Stimulated activated CD8-positive, alpha-beta memory T cell treated with anti-CD3 and anti-CD28 coated beads, Interleukin-15, amount 100 ng/mL, for 24 hours (primary cell): ENCODE data around the gene RAB8B.
"Not testable (repeated sequence)": the region's sequence is repeated elsewhere in the genome, so short reads cannot be mapped to it uniquely, and the experiment has no call there.

ENCODE experiments used
- DNase-seq: peaks from one replicate; pipeline ENCODE4 v3.0.0-alpha.2; 2020; ENCODE audit warnings: low read depth

RAB8B gene

DNA sequence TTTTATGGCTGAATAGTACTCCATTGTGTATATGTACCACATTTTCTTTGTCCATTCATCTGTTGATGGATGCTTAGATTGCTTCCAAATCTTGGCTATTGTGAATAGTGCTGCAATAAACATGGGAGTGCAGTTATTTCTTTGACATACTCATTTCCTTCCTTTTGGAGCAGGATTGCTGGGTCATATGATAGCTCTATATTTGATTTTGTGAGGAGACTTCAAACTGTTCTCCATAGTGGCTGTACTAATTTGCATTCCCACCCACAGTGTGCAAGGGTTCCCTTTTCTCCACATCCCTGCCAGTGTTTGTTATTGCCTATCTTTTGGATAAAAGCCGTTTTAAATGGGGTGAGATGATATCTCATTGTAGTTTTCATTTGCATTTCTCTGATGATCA, 47.7 kb downstream of the RAB8B start:
- not testable (repeated sequence) for DNase-seq

GRCh38 chr15:63238171-63238570, 48.8 kb downstream of the RAB8B start:
- no peak for DNase-seq

GRCh38 chr15:63238796-63239195, 49.4 kb downstream of the RAB8B start:
- no peak for DNase-seq

DNA sequence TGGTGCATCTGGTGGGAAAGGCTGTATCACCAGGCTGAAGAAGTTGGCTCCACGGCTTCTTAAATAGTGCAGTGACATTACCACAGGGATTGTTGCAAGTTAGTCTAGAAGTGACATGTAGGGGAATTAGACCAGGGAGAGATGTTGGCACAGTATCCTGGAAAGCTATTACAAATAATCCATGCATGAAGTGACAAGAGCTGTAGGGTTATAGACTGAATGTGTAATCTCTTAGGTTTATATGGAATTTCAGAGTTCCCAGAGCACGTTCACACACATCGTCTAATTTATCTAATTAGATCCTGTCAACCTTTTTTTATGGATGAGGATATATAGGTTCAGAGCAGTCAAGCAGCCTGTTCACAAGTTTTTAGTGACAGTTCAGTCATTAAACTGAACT, 50.7 kb downstream of the RAB8B start:
- no peak for DNase-seq

GRCh38 chr15:63241316-63241715, 51.9 kb downstream of the RAB8B start:
- DNase-seq: no peak

DNA sequence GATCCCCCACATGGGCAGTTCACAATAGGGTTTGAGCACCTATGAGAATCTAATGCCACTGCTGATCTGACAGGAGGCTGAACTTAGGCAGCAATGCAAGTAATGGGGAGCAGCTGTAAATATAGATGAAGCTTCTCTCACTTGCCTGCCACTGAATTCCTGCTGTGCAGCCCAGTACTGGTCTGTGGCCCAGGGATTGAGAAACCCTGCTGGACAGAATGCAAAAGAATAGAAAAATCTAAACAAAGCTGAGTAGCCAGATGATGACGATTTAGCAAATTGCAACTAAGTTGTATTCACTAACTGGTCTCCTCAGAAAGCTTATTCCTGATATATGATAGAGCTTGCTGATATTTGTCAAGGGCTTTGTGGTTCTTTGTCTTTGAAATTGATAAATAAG, 53.7 kb downstream of the RAB8B start:
- no peak for DNase-seq

DNA sequence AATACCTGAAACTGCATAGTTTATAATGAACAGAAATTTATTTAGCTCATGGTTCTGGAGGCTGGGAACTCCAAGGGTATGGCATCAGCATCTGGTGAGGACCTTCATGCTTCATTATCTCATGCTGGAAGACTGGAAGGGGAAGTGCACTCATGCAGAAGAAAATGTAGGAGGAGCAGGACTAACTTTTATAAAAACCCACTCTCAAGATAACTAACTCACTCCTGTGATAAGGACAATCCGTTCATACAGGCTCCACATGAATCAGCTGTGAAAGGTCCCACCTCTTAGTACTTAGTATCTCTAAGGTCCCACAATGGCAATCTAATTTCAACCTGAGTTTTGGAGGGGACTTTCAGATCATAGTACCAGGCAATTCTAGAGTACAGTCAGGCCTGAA, 54.4 kb downstream of the RAB8B start:
- DNase-seq: no peak

DNA sequence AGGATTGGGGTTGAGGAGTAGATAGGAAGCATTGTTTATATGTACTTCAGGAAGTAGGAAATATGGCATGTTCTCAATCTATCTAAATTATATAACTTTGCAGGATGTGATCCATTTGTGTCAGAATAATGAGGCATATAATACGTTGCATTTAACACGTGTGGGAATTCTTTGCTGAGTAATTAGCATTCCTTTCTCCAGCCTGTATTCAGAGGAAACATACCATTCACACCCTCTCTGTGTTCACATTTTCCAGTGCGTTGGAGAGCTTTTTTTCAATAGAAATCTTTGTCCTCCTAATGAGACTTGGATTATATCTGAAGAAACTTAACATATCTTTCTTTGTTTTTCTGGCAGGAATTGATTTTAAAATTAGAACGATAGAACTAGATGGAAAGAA, 55.0 kb downstream of the RAB8B start:
- no peak for DNase-seq

GRCh38 chr15:63244976-63245645, 55.7 kb downstream of the RAB8B start:
- no peak for DNase-seq

DNA sequence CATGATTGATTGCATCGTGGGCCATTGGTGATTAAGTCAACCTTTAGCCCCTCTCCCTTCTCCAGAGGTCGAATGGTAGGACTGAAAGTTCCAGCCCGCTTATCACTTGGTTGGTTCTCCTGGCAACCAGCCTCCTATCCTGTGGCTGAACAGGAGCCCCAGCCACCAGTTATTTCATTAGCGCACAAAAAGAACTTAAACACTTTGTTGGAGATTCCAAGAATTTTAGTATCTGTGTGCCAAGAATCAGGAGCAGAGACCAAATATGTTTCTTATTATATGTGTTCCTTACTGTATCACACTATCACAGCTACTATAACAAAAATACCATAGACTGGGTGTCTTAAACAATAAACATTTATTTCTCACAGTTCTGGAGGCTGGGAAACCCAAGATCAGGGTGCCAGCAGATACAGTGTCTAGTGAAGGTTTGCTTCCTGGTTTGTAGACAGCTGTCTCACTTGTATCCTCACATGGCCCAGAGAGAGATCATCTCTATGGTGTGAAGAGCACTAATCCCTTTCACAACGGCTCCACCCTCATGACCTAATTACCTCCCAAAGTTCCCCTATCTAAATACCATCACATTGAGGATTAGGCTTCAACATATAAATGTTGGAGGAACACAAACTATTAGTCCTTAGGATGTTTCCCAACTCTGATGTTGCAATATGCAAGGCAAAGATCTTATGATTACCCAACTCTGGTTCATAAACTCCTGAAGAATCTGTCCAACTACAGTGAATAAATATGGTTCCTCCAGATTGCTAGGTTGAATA, 57.5 kb downstream of the RAB8B start:
- no peak for DNase-seq

DNA sequence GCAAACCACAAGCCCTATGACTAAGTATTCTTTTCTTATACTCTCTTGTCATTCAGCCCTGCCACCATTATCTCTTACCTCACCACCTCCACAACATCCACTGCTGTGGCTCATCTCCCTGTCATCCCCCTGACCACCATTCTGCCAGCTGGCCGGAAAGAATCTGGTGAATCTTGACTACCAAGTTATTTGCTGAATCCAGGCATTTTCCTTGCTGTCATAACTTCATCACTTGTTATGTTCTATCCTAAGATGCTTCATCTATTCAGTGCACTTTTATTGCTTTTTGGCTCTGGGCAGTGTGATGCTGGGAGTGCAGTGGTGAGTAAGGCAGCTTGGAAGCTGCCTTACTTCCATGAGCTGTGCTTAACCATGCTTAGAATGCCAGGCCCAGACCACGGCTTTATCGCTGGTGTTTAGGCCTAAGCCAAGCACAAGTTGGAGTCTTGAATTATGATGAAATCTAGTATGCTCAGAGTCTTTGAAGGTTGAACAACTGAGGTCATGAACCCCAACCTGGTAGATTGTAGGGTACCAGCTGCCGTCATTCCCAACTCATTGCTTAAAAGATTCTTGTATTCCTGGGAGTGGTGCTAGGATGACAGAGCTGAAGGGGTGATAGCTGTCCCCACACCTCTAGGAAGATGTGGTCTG, 61.0 kb downstream of the RAB8B start:
- DNase-seq: no peak

DNA sequence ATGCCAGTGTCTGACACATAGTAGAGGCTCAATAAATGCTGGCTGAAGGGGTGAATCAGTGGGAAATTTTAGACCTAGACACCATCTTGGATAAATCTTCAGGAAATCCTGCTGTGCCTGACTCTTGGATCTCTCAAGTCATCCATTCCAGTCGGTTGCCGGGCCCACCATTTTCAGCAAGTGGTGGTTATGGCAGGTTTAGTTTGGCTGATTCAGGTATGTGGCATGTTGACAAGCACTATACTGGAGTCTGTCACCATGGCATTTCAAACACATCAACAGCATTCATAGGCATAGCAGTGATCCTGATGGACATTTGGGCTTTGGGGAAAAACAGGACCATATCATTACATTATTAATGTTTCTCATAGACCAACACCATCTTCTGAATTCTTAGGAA, 62.3 kb downstream of the RAB8B start:
- no peak for DNase-seq

- no peak for DNase-seq
These were observed 62.9 kb downstream of the RAB8B start for GRCh38 chr15:63252292-63252691.

DNA sequence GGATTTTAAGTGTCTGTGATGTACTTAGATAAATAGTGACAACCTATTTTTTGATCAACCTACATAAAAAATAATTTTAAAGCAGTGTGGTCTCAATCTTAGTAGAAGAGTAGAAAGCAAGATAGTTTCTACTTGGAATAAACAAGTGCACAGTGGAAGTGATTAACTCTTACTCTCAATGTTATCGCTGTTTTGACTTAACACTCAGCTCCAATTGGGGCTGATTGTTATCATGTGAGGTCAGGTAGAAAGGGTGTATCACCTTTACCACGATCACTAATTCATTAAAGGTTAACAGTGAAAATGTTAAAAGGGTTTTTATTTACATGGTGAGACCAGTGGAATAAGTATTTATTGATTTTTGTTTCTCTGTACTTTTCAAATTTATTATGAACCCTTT, 65.6 kb downstream of the RAB8B start:
- no peak for DNase-seq

GRCh38 chr15:63255489-63255990, 66.1 kb downstream of the RAB8B start:
- DNase-seq: no peak

DNA sequence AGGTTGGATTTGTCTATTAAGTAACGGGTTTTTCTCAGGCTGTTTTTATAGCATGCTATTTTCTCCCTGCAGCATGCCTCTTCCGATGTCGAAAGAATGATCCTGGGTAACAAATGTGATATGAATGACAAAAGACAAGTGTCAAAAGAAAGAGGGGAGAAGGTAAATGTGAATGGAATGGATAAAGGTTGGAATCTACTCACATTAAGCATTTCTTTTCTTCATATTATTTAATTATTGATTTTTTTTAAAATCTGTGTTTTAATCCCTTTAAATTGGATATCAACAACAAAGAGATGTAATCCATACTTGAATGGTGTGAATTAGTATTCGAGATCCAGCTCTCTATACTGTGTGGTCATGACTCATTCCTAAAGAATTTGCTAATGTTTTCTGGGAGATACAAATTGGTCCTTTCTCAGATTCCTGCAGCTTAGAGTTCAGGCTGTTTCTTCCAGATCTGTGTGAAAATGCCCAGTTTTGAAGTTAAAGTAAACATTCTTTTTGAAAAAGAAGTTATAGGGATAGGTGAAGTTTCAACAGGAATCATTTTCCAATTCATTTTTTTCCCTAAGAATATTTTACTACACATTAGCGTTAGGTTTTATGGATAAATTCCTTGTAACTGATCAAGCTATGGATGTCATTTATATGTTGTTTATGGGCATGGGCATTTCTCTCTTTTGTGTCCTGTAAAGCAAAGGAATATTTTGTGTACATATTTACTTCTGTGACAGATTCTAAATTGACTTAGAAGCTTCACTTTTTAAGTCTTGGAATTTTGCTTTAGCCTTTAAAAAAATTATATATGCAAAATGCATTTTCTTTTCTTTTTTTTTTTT, 67.2 kb downstream of the RAB8B start:
- no peak for DNase-seq

DNA sequence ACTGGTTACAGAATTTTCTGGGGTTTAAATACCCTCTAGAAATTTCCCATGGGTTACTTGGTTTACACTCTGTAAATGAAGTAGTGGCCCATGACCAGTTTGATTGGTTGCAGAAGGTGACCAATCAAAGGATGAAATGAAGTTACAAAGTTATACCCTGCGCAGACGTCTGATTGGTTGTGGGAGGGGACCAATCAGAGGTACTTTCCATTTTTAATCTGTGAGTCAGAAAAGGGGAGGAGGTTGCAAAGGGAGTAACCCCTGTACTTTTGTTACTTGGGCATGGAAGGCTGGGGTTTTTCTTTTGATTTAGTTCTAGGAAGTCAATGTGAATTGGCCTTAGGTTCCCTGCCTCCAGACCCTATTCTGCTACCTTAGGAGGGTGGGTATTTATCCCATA, 69.3 kb downstream of the RAB8B start:
- no peak for DNase-seq

DNA sequence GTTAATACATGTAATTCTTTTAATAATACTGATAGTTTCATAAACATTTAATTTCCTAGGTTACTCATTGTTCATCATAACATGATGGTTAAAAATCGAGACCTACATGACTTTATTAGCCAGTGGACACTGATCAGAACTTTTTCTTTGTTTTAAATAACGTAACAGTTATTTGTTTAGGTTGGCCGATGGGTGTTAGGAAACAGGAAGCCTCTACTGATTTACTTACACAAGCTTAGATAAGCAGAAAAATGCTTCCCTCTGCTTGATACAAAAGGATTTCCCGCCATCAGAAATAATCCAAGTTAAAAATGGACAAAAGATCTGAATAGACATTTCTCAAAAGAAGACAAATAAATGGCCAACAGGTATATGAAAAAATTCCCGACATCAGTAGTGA, 71.4 kb downstream of the RAB8B start:
- DNase-seq: no peak

- no peak for DNase-seq
These were observed 71.9 kb downstream of the RAB8B start for GRCh38 chr15:63261311-63261710.

DNA sequence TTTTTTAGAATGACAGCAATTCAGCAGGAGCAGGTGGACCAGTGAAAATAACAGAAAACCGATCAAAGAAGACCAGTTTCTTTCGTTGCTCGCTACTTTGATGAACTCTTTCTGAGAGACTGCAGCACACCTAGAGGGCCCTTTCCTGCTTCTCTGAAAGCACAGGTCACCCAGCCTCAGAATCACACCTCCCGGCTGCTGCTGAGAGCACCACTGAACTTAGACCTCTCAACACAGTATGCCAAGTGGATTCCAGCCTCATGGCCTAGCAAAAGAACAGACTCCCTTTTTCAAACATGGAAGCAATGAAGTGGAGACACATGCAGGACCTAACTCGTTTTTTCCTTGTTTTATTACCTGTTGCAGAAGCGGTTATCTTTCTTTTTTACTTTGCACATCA, 74.1 kb downstream of the RAB8B start:
- DNase-seq: no peak

DNA sequence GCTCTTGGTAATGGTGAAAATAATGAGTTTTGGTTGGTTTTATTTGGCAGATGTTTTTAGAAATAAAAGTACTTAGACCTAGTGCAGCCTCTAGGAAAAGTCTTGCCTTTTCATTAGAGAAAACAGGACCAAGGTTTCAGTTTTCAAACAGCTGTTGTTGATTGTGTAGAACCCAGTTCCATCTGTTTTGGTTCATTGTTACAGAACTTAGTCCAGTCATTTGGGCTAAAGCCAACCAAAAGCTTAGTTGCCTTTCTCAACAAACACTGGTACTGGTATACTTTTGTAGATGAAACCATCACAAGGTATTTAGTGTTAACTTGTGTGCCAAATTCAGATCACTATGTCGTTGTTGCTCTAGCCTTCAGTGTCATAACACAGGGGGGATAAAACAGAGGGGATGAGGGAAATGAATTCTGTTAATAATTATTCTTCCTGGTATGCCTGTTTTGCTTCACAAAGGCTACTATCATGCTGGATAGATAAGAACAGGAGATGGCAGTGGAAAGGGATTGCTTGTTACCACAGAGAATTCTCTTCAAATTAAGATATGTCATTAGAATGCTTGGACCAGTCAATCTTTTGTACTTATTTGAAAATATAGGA, 75.4 kb downstream of the RAB8B start:
- DNase-seq: no peak

DNA sequence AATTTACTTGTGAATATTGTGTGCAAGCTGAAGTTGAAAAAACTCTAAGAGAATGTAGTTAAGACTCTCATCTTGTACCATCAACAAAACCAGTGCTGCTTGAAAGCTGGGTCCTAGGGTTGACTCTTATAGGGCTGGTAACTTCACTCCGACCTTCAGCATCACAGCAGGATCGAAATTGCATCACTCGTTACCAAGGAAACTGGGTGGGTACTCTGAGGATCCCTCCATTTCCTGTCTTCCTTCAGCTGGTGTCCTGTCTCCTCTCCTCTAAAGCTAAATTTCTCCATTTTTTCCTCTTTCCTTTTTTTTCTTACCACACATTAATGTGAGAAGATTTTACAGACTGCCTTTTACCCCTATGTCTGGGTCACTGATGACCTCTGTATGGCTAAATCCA, 85.0 kb downstream of the RAB8B start:
- DNase-seq: no peak
